Gastrocnemius medialis (tissue), 4 donors: ENCODE data around the gene ASPHD1.

Experiments
- POLR2A ChIP-seq, 2 donors: fragments of 450-650 bp; IDR thresholded peaks; one replicate each; pipeline ENCODE4 v1.6.1; 2017; ENCODE audit warnings: antibody characterized with exemption in 2 of 2, mild to moderate bottlenecking in 2 of 2, moderate library complexity in 2 of 2
- TF ChIP-seq, protein P1 (sequence below), 5 experiments: fragments of 450-650 bp in 3 of 5; fragments of 200-600 bp in 2 of 5; sonication (generic) in 2 of 5; IDR thresholded peaks in 4 of 5; conservative IDR thresholded peaks in 1 of 5; 1 replicate in 4 of 5; 2 replicates in 1 of 5; pipeline ENCODE4 v1.5.1; 2016 to 2019; ENCODE audit warnings: antibody characterized with exemption in 5 of 5, mild to moderate bottlenecking in 3 of 5, moderate library complexity in 3 of 5

DNA sequence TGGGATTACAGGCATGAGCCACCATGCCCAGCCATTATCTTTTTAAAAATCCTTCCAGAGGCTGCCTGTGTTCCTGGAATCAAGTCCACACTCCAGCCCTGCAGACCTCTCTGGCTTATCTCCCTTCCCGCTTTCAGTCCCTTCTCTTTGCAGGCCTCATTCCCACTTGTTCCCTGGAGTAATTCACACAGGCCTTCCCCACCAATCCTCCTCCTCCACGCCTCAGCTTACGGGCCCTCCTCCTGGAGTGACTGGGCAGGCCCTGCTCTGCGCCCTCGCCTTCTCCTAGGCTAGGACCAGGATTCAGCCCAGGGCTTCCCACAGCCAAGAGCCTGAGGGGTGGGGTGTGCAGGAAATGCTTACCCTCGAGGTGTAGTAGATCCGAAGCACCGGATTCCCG is 40.1 kb upstream of the ASPHD1 start:
- TF ChIP-seq, protein P1, sequence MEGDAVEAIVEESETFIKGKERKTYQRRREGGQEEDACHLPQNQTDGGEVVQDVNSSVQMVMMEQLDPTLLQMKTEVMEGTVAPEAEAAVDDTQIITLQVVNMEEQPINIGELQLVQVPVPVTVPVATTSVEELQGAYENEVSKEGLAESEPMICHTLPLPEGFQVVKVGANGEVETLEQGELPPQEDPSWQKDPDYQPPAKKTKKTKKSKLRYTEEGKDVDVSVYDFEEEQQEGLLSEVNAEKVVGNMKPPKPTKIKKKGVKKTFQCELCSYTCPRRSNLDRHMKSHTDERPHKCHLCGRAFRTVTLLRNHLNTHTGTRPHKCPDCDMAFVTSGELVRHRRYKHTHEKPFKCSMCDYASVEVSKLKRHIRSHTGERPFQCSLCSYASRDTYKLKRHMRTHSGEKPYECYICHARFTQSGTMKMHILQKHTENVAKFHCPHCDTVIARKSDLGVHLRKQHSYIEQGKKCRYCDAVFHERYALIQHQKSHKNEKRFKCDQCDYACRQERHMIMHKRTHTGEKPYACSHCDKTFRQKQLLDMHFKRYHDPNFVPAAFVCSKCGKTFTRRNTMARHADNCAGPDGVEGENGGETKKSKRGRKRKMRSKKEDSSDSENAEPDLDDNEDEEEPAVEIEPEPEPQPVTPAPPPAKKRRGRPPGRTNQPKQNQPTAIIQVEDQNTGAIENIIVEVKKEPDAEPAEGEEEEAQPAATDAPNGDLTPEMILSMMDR (IDR thresholded peaks at IDR 0.05 in 4 of 5, conservative IDR thresholded peaks at IDR 0.05 in 1 of 5) = no peak
- no peak for TF ChIP-seq POLR2A (IDR thresholded peaks at IDR 0.05)
